HFFc6 (cell line): ENCODE results near the gene DUSP16. TPM values are rescaled to one million over a fixed set of nuclear protein-coding genes. Genes with fewer than 3 reads are reported as not detected.

Experiments
- DNase-seq: peaks from one replicate; pipeline ENCODE4 v3.0.0-alpha.2; 2018
- H3K27ac Mint-ChIP-seq: 2 replicates; pipeline ENCODE4 v1.8.0; 2020; ENCODE audit warnings: mild to moderate bottlenecking, mixed read lengths
- H3K27me3 Mint-ChIP-seq: 2 replicates; pipeline ENCODE4 v1.8.0; 2021; ENCODE audit warnings: mild to moderate bottlenecking, moderate library complexity, mixed read lengths; ENCODE audit not compliant: insufficient read depth
- H3K36me3 Mint-ChIP-seq: 2 replicates; pipeline ENCODE4 v1.8.0; 2021; ENCODE audit warnings: low read depth, mixed read lengths
- H3K4me1 Mint-ChIP-seq: 2 replicates; pipeline ENCODE4 v1.8.0; 2020; ENCODE audit warnings: low read depth, mixed read lengths
- H3K4me3 Mint-ChIP-seq: 2 replicates; pipeline ENCODE4 v1.8.0; 2020; ENCODE audit warnings: mild to moderate bottlenecking, moderate library complexity, mixed read lengths
- H3K9me3 Mint-ChIP-seq: 2 replicates; pipeline ENCODE4 v1.8.0; 2020; ENCODE audit warnings: mild to moderate bottlenecking, mixed read lengths
- CTCF ChIP-seq: fragments of 200-600 bp; sonication (generic); IDR thresholded peaks from 2 replicates; pipeline ENCODE4 v1.5.0; 2021; ENCODE audit warnings: antibody characterized with exemption, mild to moderate bottlenecking
- total RNA-seq, 6 experiments: library from RNA; stranded (reverse); fragmentation: NEBNext Ultra II Directional; extraction: Animal tissue kit (Norgen Biotek cat#: 25700); gene quantifications; 2 replicates in 1 of 6; 3 replicates in 5 of 6; pipeline ENCODE4 v1.2.3, GENCODE V29; 2021

The DUSP16 gene
- total RNA-seq, 6 experiments from 2014 or later = 5.9 to 8.9 (median 7.4) TPM

GRCh38 chr12:12537421-12537820 is 25.2 kb downstream of the DUSP16 start:
- Mint-ChIP-seq H3K27me3 (no peaks in the 10 kb centered on the region), H3K27ac (no peak overlapping the region), H3K36me3 (no peaks in the 10 kb centered on the region), H3K9me3 (no peaks in the 10 kb centered on the region), H3K4me1 (no peaks in the 10 kb centered on the region), H3K4me3 (no peak overlapping the region)
- no peak for DNase-seq
- TF ChIP-seq CTCF = no peak

DNA sequence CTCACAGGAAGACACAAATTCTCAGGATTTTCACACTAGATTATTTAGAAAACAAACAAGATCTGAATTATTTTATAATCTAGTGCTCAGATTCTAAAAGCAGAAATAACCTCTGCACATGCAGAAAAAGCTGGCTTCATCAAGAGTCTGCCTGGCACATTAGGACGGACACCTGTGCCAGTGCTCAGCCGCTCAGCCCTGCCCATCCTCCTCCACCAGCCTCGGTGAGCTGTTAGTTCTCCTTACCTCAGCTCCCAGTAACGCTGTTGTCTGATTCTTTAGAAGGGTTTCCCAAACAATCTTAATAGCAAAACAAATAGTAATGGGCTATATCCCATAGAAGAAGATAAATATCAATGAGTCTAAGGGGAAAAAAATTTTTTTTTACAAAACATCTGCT is 27.7 kb downstream of the DUSP16 start:
- Mint-ChIP-seq H3K36me3 (no peaks in the 10 kb centered on the region), H3K9me3 (no peaks in the 10 kb centered on the region), H3K4me3 (no peak overlapping the region), H3K27ac (no peak overlapping the region), H3K27me3 (no peaks in the 10 kb centered on the region), H3K4me1 (no peaks in the 10 kb centered on the region)
- DNase-seq = no peak
- no peak for TF ChIP-seq CTCF

- DNase-seq = no peak
- Mint-ChIP-seq H3K4me1 (no peaks in the 10 kb centered on the region), H3K27ac (no peak overlapping the region), H3K27me3 (no peaks in the 10 kb centered on the region), H3K4me3 (no peak overlapping the region), H3K36me3 (no peaks in the 10 kb centered on the region), H3K9me3 (no peaks in the 10 kb centered on the region)
- TF ChIP-seq CTCF = no peak
Measured at GRCh38 chr12:12534166-12534866, 28.3 kb downstream of the DUSP16 start.

- Mint-ChIP-seq H3K9me3 (no peaks in the 10 kb centered on the region), H3K27me3 (no peaks in the 10 kb centered on the region), H3K4me3 (no peak overlapping the region), H3K4me1 (no peaks in the 10 kb centered on the region), H3K27ac (no peak overlapping the region), H3K36me3 (no peaks in the 10 kb centered on the region)
- TF ChIP-seq CTCF = no peak
- DNase-seq = no peak
Measured at GRCh38 chr12:12533238-12533829, 29.3 kb downstream of the DUSP16 start.

GRCh38 chr12:12531194-12531593 is 31.5 kb downstream of the DUSP16 start:
- Mint-ChIP-seq H3K4me3 (no peak overlapping the region), H3K36me3 (no peaks in the 10 kb centered on the region), H3K9me3 (no peaks in the 10 kb centered on the region), H3K4me1 (no peaks in the 10 kb centered on the region), H3K27me3 (no peaks in the 10 kb centered on the region), H3K27ac (no peak overlapping the region)
- TF ChIP-seq CTCF = no peak
- DNase-seq = no peak
